GM19324 (cell line): ENCODE data around the gene MCTP1.
A peak's percentile ranks its signal among the peaks of the same experiment; 100 is the strongest.
"Not testable (repeated sequence)": the region's sequence is repeated elsewhere in the genome, so short reads cannot be mapped to it uniquely, and the experiment has no call there.

Source experiments
- ATAC-seq: cut with Tn5 transposase; IDR thresholded peaks from one replicate; pipeline ENCODE4 v1.9.1; 2021; ENCODE audit warnings: mild to moderate bottlenecking, moderate library complexity; ENCODE audit not compliant: unreplicated experiment, low FRiP score

MCTP1 gene

GRCh38 chr5:95044096-95044495 lies 240.8 kb downstream of the MCTP1 start:
- no peak for ATAC-seq

- ATAC-seq = no peak
Observed at GRCh38 chr5:95043648-95044047, 241.2 kb downstream of the MCTP1 start.

- no peak for ATAC-seq
Observed at GRCh38 chr5:95043234-95043633, 241.7 kb downstream of the MCTP1 start.

- no peak for ATAC-seq
Observed at GRCh38 chr5:95042037-95042436, 242.9 kb downstream of the MCTP1 start.

GRCh38 chr5:95035891-95036685 lies 248.8 kb downstream of the MCTP1 start:
- ATAC-seq = peak; percentile 53

GRCh38 chr5:95032801-95033200 lies 252.1 kb downstream of the MCTP1 start:
- no peak for ATAC-seq

GRCh38 chr5:95029569-95030366 lies 255.1 kb downstream of the MCTP1 start:
- ATAC-seq = no peak

GRCh38 chr5:95027775-95028174 lies 257.1 kb downstream of the MCTP1 start:
- ATAC-seq = peak; percentile 35

GRCh38 chr5:95027151-95027721 lies 257.7 kb downstream of the MCTP1 start:
- ATAC-seq = peak; percentile 23

- no peak for ATAC-seq
Observed at GRCh38 chr5:95026718-95027117, 258.2 kb downstream of the MCTP1 start.

GRCh38 chr5:95022967-95023695 lies 261.8 kb downstream of the MCTP1 start:
- peak; percentile 73 for ATAC-seq

- no peak for ATAC-seq
Observed at GRCh38 chr5:95020345-95020744, 264.5 kb downstream of the MCTP1 start.

GRCh38 chr5:95018946-95019345 lies 265.9 kb downstream of the MCTP1 start:
- no peak for ATAC-seq

- ATAC-seq = no peak
Observed at GRCh38 chr5:95018511-95018910, 266.4 kb downstream of the MCTP1 start.

- ATAC-seq = no peak
Observed at GRCh38 chr5:95009812-95010211, 275.1 kb downstream of the MCTP1 start.

GRCh38 chr5:95007921-95008597 lies 276.8 kb downstream of the MCTP1 start:
- ATAC-seq = peak; percentile 60

- no peak for ATAC-seq
Observed at GRCh38 chr5:95005811-95006210, 279.1 kb downstream of the MCTP1 start.

GRCh38 chr5:94998670-94999069 lies 286.2 kb downstream of the MCTP1 start:
- no peak for ATAC-seq

GRCh38 chr5:94994537-94994936 lies 290.4 kb downstream of the MCTP1 start:
- ATAC-seq = not testable (repeated sequence)

GRCh38 chr5:94993491-94993890 lies 291.4 kb downstream of the MCTP1 start:
- ATAC-seq = no peak
